CD4-positive, alpha-beta T cell treated with Interleukin-21 for 1 hour (primary cell): Measurements from ENCODE around the gene DNAAF6.
"Not testable (repeated sequence)": the region's sequence is repeated elsewhere in the genome, so short reads cannot be mapped to it uniquely, and the experiment has no call there.

Experiments used
- DNase-seq: peaks from one replicate; pipeline ENCODE4 v3.0.0-alpha.2; 2020

Gene DNAAF6

GRCh38 chrX:107205770-107206696 is at the start of gene DNAAF6, which contains the start of gene NUP62CL:
Gene DNAAF6, plus strand, starts transcription at chrX:107206611. Its CDS starts 6,265 bp downstream, at chrX:107212876.
Gene NUP62CL, minus strand, starts transcription at chrX:107206433. Its CDS starts 31,287 bp downstream, at chrX:107175146.
- peak; percentile 86 for DNase-seq

- DNase-seq = not testable (repeated sequence)
Observed at GRCh38 chrX:107157618-107158017, 48.8 kb upstream of the DNAAF6 start.

- DNase-seq = no peak
Observed at GRCh38 chrX:107167163-107167921, 39.1 kb upstream of the DNAAF6 start.

GRCh38 chrX:107168257-107168656 is 38.2 kb upstream of the DNAAF6 start:
- no peak for DNase-seq

- no peak for DNase-seq
Observed at GRCh38 chrX:107168712-107169111, 37.7 kb upstream of the DNAAF6 start.

GRCh38 chrX:107171369-107172102 is 34.9 kb upstream of the DNAAF6 start:
- DNase-seq = no peak

- DNase-seq = no peak
Observed at GRCh38 chrX:107197319-107197718, 9.1 kb upstream of the DNAAF6 start.

- DNase-seq = not testable (repeated sequence)
Observed at GRCh38 chrX:107198074-107198473, 8.3 kb upstream of the DNAAF6 start.

GRCh38 chrX:107199491-107199890 is 6.9 kb upstream of the DNAAF6 start:
- DNase-seq = no peak

GRCh38 chrX:107204068-107204605 is 2.3 kb upstream of the DNAAF6 start:
- no peak for DNase-seq

- DNase-seq = no peak
Observed at GRCh38 chrX:107206697-107207065, 270 bp downstream of the DNAAF6 start.

GRCh38 chrX:107207089-107207488 is 678 bp downstream of the DNAAF6 start:
- no peak for DNase-seq

- no peak for DNase-seq
Observed at GRCh38 chrX:107207943-107208342, 1.5 kb downstream of the DNAAF6 start.

GRCh38 chrX:107213477-107213876 is 7.1 kb downstream of the DNAAF6 start:
- DNase-seq = no peak

GRCh38 chrX:107226757-107227156 is 20.3 kb downstream of the DNAAF6 start:
- no peak for DNase-seq

- no peak for DNase-seq
Observed at GRCh38 chrX:107227780-107228485, 21.5 kb downstream of the DNAAF6 start.

GRCh38 chrX:107228486-107228819 is 22.0 kb downstream of the DNAAF6 start:
- no peak for DNase-seq

GRCh38 chrX:107272431-107272921 is 66.1 kb downstream of the DNAAF6 start:
- DNase-seq = no peak

GRCh38 chrX:107273795-107274194 is 67.4 kb downstream of the DNAAF6 start:
- no peak for DNase-seq

GRCh38 chrX:107288676-107289075 is 82.3 kb downstream of the DNAAF6 start:
- no peak for DNase-seq

- no peak for DNase-seq
Observed at GRCh38 chrX:107290019-107290418, 83.6 kb downstream of the DNAAF6 start.

GRCh38 chrX:107293056-107293455 is 86.6 kb downstream of the DNAAF6 start:
- no peak for DNase-seq
